Measurements from ENCODE around the gene FEM1A. TPM values are rescaled to one million over a fixed set of nuclear protein-coding genes. Genes with fewer than 3 reads are reported as not detected.
"Not testable (repeated sequence)": the region's sequence is repeated elsewhere in the genome, so short reads cannot be mapped to it uniquely, and the experiment has no call there.

Gene FEM1A
- total and polyA plus RNA-seq, 9 of the 15 experiments (the other 6 are each of a cell fraction or from before 2014, with no cell fraction given), result 0.08 to 19.0 (median 6.8) TPM

DNA sequence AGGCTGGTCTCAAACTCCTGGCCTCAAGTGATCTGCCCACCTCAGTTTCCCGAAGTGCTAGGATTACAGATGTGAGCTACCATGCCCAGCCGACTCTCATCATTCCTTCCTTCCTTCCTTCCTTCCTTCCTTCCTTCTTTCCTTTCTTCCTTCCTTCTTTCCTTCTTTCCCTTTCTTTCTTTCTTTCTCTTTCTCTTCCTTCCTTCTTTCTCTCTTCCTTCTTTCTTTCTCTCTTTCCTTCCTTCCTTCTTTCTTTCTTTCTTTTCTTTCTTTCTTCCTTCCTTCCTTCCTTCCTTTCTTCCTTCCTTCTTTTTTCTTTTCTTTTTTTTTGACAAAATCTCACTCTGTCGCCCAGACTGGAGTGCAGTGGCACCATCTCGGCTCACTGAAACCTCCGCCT is 13.4 kb upstream of the FEM1A start:
- H3K4me3 ChIP-seq; H3K4me1 ChIP-seq (replicated peaks in 1 of 2; ENCODE audit: control insufficient read depth in 2 of 2, insufficient read depth in 2 of 2, low read length in 2 of 2); intact Hi-C loops (cut with micrococcal nuclease); DNase-seq (ENCODE audit: extremely low read depth in 1 of 4, low spot score in 3 of 4); BruUV-seq (replicated peaks); H3K9me1 ChIP-seq (ENCODE audit: control insufficient read depth, insufficient read depth, low read length); CTCF ChIA-PET (ENCODE audit: low intra/inter-chr PET ratio); H3K36me3 ChIP-seq (ENCODE audit: control insufficient read depth, insufficient read depth, low read length); H3K9me3 ChIP-seq (replicated peaks; ENCODE audit: control insufficient read depth, insufficient read depth, low read depth, low read length); H2AFZ ChIP-seq (ENCODE audit: low read depth, low read length); H3K9ac ChIP-seq (ENCODE audit: insufficient read depth in 1 of 2, low read depth in 2 of 2, low read length in 2 of 2); H3K4me2 ChIP-seq (ENCODE audit: insufficient read depth, low read length); H3K79me2 ChIP-seq (ENCODE audit: control insufficient read depth, insufficient read depth, low read length); H3K27ac ChIP-seq (ENCODE audit: extremely low read depth, low read depth, low read length); ATAC-seq; FAIRE-seq; in situ Hi-C loops (cut with MboI); H4K20me1 ChIP-seq (replicated peaks; ENCODE audit: control insufficient read depth, insufficient read depth, low read length); POLR2A ChIA-PET: not testable (repeated sequence)
- H3K27me3 ChIP-seq (ENCODE audit: control insufficient read depth in 2 of 2, insufficient read depth in 2 of 2, low read length in 2 of 2), result peaks cover 16 to 51% of the 10 kb centered on the region in 2 experiments; a peak in 4 of 5 replicates
- peak; percentile 53; the same call in 1 of the 2 replicates for TF ChIP-seq ZNF512 (tag; IDR thresholded peaks at IDR 0.05)
- WGBS (ENCODE audit: insufficient coverage, low coverage, missing lambda C conversion rate), result 0% methylated on average over 5 of the region's 5 CpGs

DNA sequence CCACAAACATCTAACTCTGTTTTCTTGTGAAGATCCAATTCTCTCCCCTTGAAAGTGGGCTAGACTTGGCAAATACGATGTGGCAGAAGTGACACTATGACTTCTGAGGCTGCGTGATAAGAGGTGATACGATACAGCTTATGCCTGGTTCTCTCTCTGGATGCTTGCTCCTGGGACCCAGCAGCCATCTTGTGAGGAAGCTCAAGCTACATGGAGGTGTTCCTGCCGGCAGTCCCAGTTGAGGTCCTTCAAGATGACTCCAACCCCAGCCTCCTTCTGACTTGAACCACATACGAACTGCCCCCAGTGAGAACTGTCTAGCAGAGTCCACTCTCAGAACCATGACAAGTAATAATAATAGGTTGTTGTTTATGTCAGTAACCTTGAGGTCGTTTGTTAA is 10.7 kb upstream of the FEM1A start:
- Histone ChIP-seq H3K79me2 (ENCODE audit: control insufficient read depth, insufficient read depth, low read length) (no peaks in the 10 kb centered on the region), H3K4me2 (ENCODE audit: insufficient read depth, low read length) (no peak overlapping the region), H3K9me1 (ENCODE audit: control insufficient read depth, insufficient read depth, low read length) (no peaks in the 10 kb centered on the region), H3K9ac (ENCODE audit: insufficient read depth in 1 of 2, low read depth in 2 of 2, low read length in 2 of 2) (no peak overlapping the region), H3K4me1 (replicated peaks in 1 of 2; ENCODE audit: control insufficient read depth in 2 of 2, insufficient read depth in 2 of 2, low read length in 2 of 2) (peaks cover 0 to 9% of the 10 kb centered on the region in 2 experiments; a peak in 2 of 5 replicates), H4K20me1 (replicated peaks; ENCODE audit: control insufficient read depth, insufficient read depth, low read length) (no peaks in the 10 kb centered on the region), H3K27me3 (ENCODE audit: control insufficient read depth in 2 of 2, insufficient read depth in 2 of 2, low read length in 2 of 2) (peaks cover 17 to 58% of the 10 kb centered on the region in 2 experiments), H3K36me3 (ENCODE audit: control insufficient read depth, insufficient read depth, low read length) (no peaks in the 10 kb centered on the region), H3K9me3 (replicated peaks; ENCODE audit: control insufficient read depth, insufficient read depth, low read depth, low read length) (peaks cover 3% of the 10 kb centered on the region; the same call in 1 of the 2 replicates), H3K27ac (ENCODE audit: extremely low read depth, low read depth, low read length) (no peak overlapping the region), H2AFZ (ENCODE audit: low read depth, low read length) (no peak overlapping the region), H3K4me3 (no peak overlapping the region)
- FAIRE-seq, result no peak
- CTCF ChIA-PET (ENCODE audit: low intra/inter-chr PET ratio), result no interaction called here
- DNase-seq (ENCODE audit: extremely low read depth in 1 of 4, low spot score in 3 of 4), result no peak
- ATAC-seq, result no peak
- WGBS (ENCODE audit: insufficient coverage, low coverage, missing lambda C conversion rate), result 1% methylated on average over 6 of the region's 6 CpGs
- no TSS peak for BruUV-seq (replicated peaks)
- in situ Hi-C loops (cut with MboI) (no loop called here), intact Hi-C loops (cut with micrococcal nuclease) (no loop called here)
- TF ChIP-seq CBFA2T2 (conservative IDR thresholded peaks at IDR 0.05), result no peak
- TF ChIP-seq YY1 (IDR thresholded peaks at IDR 0.05; ENCODE audit: borderline replicate concordance in 1 of 3, control insufficient read depth in 1 of 3, extremely low read depth in 1 of 3, insufficient read depth in 3 of 3, insufficient read length in 1 of 3, insufficient replicate concordance in 2 of 3, low read depth in 1 of 3, low read length in 2 of 3), result peak; percentile 39 to 90 (median 65)
- POLR2A ChIA-PET, result interaction anchor here (0.7 kb wide), 1 partner anchor 16 kb away, joined by 3 read pairs; no protein-coding TSS in a partner anchor
